Activated CD8-positive, alpha-beta memory T cell treated with anti-CD3 and anti-CD28 coated beads, Interleukin-2, amount 50 U/mL, for 24 hours (primary cell): ENCODE data around the gene METTL13.

ENCODE experiments used
- DNase-seq: peaks from one replicate; pipeline ENCODE4 v3.0.0-alpha.2; 2020; ENCODE audit errors: extremely low read depth

The METTL13 gene

GRCh38 chr1:171845998-171846397 lies 64.5 kb downstream of the METTL13 start:
- DNase-seq, result no peak
